NCI-H128 (cell line): ENCODE measurements around the gene MGMT.

ENCODE experiments used
- DNase-seq: peaks from one replicate; lab custom pipeline; 2025; ENCODE audit not compliant: unreplicated experiment; lab: John Stamatoyannopoulos, UW

MGMT gene

GRCh38 chr10:129450391-129450790 lies 16.6 kb upstream of the MGMT start:
- DNase-seq, result no peak

- no peak for DNase-seq
Measured at GRCh38 chr10:129455625-129456024, 11.4 kb upstream of the MGMT start.

GRCh38 chr10:129459762-129460539 lies 7.1 kb upstream of the MGMT start:
- DNase-seq, result no peak

GRCh38 chr10:129462257-129462795 lies 4.7 kb upstream of the MGMT start:
- DNase-seq, result no peak

- no peak for DNase-seq
Measured at GRCh38 chr10:129464251-129464650, 2.8 kb upstream of the MGMT start.

GRCh38 chr10:129465796-129466702 lies 992 bp upstream of the MGMT start:
- DNase-seq, result no peak

GRCh38 chr10:129467359-129468064 lies 471 bp downstream of the MGMT start:
- no peak for DNase-seq

- DNase-seq, result no peak
Measured at GRCh38 chr10:129468187-129468586, 1.1 kb downstream of the MGMT start.

GRCh38 chr10:129470103-129470851 lies 3.2 kb downstream of the MGMT start:
- DNase-seq, result no peak

GRCh38 chr10:129471447-129472175 lies 4.6 kb downstream of the MGMT start:
- no peak for DNase-seq

- DNase-seq, result no peak
Measured at GRCh38 chr10:129472696-129473555, 5.9 kb downstream of the MGMT start.

GRCh38 chr10:129474642-129475041 lies 7.6 kb downstream of the MGMT start:
- no peak for DNase-seq

- DNase-seq, result no peak
Measured at GRCh38 chr10:129476431-129476830, 9.4 kb downstream of the MGMT start.

- DNase-seq, result no peak
Measured at GRCh38 chr10:129477051-129477450, 10.0 kb downstream of the MGMT start.

- no peak for DNase-seq
Measured at GRCh38 chr10:129481641-129482040, 14.6 kb downstream of the MGMT start.

- no peak for DNase-seq
Measured at GRCh38 chr10:129483430-129484010, 16.5 kb downstream of the MGMT start.

- DNase-seq, result no peak
Measured at GRCh38 chr10:129486805-129487204, 19.8 kb downstream of the MGMT start.

- DNase-seq, result no peak
Measured at GRCh38 chr10:129491123-129491734, 24.2 kb downstream of the MGMT start.
